ENCODE measurements around the gene GALNT14.

DNA sequence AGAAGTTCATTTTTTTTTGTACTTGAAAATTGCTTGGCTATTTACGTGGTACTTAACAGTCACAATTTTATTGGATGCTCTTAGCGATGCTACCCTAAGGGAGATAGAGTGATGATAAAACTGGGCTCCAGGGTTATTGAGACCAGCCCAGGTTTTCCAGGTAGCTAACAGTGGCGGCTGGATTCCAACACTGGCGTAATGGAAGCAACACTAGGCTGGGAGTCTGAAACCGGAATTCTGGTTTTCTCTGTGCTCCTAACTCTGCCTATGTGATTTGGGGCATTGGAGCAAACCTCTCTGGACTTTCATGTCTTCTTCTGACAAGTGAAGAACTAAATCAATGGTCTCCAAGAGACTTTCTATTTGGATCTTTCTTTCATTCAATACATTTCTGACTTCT lies 9.4 kb upstream of the GALNT14 start:
- no peak for TF ChIP-seq CTCF (IDR thresholded peaks at IDR 0.05)
- no peak for TF ChIP-seq EP300 (IDR thresholded peaks at IDR 0.05)
